Measurements from ENCODE around the gene RAB23.
A peak's percentile ranks its signal among the peaks of the same experiment; 100 is the strongest.

Gene RAB23

DNA sequence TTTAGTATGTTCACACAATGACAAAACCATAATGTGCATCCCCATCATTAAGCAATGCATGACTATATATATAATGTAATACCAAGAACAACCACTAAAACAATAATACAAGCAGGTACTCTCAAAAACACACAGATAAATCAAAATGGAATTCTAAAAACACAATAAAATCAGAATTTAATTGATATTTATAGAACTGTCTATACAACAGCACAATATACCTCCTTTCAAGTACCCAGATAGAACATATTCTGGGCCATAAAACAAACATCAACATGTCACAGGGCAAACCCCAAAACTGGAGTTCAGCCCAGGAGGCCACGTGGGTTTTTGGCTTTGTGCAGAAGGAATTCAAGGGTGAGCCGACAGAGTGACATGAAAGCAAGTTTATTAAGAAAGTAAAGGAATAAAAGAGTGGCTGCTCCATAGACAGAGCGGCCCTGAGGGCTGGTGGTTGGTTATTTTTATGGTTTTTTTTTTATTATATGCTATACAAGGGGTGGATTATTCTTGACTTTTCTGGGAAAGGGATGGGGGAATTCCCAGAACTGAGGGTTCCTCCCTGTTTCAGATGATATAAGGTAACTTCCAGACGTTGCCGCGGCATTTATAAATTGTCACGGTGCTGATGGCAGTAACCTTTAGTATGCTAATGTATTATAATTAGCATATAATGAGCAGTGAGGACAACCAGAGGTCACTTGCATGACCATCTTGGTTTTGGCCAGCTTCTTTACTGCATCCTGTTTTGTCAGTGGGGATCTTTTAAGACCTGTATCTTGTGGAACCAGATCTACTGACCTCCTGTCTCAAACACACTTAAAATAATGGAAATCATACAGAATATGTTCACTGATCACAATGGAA, 5.6 kb downstream of the RAB23 start:
- peaks cover 49% of the 10 kb centered on the region for H3K4me1 ChIP-seq (ENCODE audit: insufficient read depth, low read length, poor library complexity, severe bottlenecking)
- TF ChIP-seq, protein P1, sequence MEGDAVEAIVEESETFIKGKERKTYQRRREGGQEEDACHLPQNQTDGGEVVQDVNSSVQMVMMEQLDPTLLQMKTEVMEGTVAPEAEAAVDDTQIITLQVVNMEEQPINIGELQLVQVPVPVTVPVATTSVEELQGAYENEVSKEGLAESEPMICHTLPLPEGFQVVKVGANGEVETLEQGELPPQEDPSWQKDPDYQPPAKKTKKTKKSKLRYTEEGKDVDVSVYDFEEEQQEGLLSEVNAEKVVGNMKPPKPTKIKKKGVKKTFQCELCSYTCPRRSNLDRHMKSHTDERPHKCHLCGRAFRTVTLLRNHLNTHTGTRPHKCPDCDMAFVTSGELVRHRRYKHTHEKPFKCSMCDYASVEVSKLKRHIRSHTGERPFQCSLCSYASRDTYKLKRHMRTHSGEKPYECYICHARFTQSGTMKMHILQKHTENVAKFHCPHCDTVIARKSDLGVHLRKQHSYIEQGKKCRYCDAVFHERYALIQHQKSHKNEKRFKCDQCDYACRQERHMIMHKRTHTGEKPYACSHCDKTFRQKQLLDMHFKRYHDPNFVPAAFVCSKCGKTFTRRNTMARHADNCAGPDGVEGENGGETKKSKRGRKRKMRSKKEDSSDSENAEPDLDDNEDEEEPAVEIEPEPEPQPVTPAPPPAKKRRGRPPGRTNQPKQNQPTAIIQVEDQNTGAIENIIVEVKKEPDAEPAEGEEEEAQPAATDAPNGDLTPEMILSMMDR (conservative IDR thresholded peaks at IDR 0.05; ENCODE audit: low read length), result peak; percentile 51
- TF ChIP-seq EZH2phosphoT487 (IDR thresholded peaks at IDR 0.05; ENCODE audit: borderline replicate concordance), result no peak
- no peaks in the 10 kb centered on the region for H3K27me3 ChIP-seq (ENCODE audit: insufficient read depth, low read length, poor library complexity, severe bottlenecking)
- H3K36me3 ChIP-seq (ENCODE audit: insufficient read depth, low read length), result no peaks in the 10 kb centered on the region
- H4K20me1 ChIP-seq (ENCODE audit: insufficient read depth, low read length, poor library complexity, severe bottlenecking), result peaks cover 35% of the 10 kb centered on the region
- peaks cover 3% of the 10 kb centered on the region; the same call in 1 of the 2 replicates for H3K9me3 ChIP-seq (ENCODE audit: insufficient read depth, low read depth, low read length)
- no peaks in the 10 kb centered on the region for H3K9me2 ChIP-seq (replicated peaks; ENCODE audit: low read depth, low read length)
- H3K4me2 ChIP-seq (ENCODE audit: low read depth, low read length, poor library complexity, severe bottlenecking), result peak overlapping the region; percentile 83
- H3K79me2 ChIP-seq (ENCODE audit: insufficient read depth, low read length), result peaks cover 98% of the 10 kb centered on the region
- no peak overlapping the region for H2AFZ ChIP-seq (ENCODE audit: low read length)
- no peak overlapping the region for H3K4me3 ChIP-seq (ENCODE audit: low read length, poor library complexity, severe bottlenecking)
- H3K9ac ChIP-seq (ENCODE audit: low read depth, low read length, poor library complexity, severe bottlenecking), result no peak overlapping the region
- peaks cover 2% of the 10 kb centered on the region; the same call in 1 of the 2 replicates for H3F3A ChIP-seq (ENCODE audit: low read depth)

DNA sequence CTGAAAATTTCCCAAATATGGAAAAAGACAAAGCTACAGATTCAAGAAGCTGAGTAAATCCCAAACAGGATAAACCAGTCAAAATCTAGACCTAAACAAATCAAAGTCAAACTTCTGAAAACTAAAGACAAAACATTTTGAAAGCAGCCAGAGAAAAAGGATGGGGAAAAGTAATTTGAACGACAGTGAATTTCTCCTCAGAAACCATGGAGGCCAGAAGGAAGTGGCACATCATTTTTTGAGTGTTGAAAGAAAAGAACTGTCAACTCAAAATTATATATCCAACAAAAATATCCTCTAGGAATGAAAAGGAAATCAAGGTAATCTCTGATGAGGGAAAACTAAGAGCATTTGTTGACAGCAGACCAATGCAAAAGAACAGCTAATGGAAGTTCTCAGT, 6.8 kb downstream of the RAB23 start:
- Histone ChIP-seq H3K79me2 (ENCODE audit: insufficient read depth, low read length) (peaks cover 87% of the 10 kb centered on the region), H3K4me2 (ENCODE audit: low read depth, low read length, poor library complexity, severe bottlenecking) (no peak overlapping the region), H3K4me1 (ENCODE audit: insufficient read depth, low read length, poor library complexity, severe bottlenecking) (peaks cover 44% of the 10 kb centered on the region), H3K36me3 (ENCODE audit: insufficient read depth, low read length) (no peaks in the 10 kb centered on the region), H3K9me3 (ENCODE audit: insufficient read depth, low read depth, low read length) (0 out of 2 replicates have a peak, but pooled peaks cover under 1% of the 10 kb centered on the region), H3K4me3 (ENCODE audit: low read length, poor library complexity, severe bottlenecking) (no peak overlapping the region), H4K20me1 (ENCODE audit: insufficient read depth, low read length, poor library complexity, severe bottlenecking) (peaks cover 30% of the 10 kb centered on the region), H3K9me2 (replicated peaks; ENCODE audit: low read depth, low read length) (no peaks in the 10 kb centered on the region), H3F3A (ENCODE audit: low read depth) (peaks cover 2% of the 10 kb centered on the region; the same call in 1 of the 2 replicates), H3K27me3 (ENCODE audit: insufficient read depth, low read length, poor library complexity, severe bottlenecking) (no peaks in the 10 kb centered on the region), H3K9ac (ENCODE audit: low read depth, low read length, poor library complexity, severe bottlenecking) (no peak overlapping the region), H2AFZ (ENCODE audit: low read length) (no peak overlapping the region)
- TF ChIP-seq, protein P1 (conservative IDR thresholded peaks at IDR 0.05; ENCODE audit: low read length), result no peak
- TF ChIP-seq EZH2phosphoT487 (IDR thresholded peaks at IDR 0.05; ENCODE audit: borderline replicate concordance), result no peak

DNA sequence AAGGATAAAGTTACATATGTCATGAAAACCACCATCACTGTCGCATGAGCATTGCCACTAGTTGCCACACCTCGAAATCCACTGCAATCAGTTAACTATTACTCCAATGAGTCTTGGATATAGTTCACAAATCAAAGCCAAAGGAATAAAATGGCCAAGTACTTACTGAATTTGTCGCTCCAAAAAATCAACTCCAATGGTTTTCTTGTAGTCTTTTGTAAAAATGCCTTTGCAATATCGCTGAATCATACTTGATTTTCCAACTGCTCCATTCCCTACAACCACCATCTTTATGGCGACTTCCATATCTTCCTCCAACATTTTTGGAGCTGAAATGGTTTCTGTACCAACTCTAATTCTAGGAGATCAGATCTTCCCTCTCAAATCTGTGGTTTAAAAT, 12.0 kb downstream of the RAB23 start:
- Histone ChIP-seq H3K4me1 (ENCODE audit: insufficient read depth, low read length, poor library complexity, severe bottlenecking) (peaks cover 28% of the 10 kb centered on the region), H3K9me3 (ENCODE audit: insufficient read depth, low read depth, low read length) (no peaks in the 10 kb centered on the region), H3F3A (ENCODE audit: low read depth) (no peaks in the 10 kb centered on the region), H2AFZ (ENCODE audit: low read length) (no peak overlapping the region), H3K4me2 (ENCODE audit: low read depth, low read length, poor library complexity, severe bottlenecking) (no peak overlapping the region), H3K4me3 (ENCODE audit: low read length, poor library complexity, severe bottlenecking) (no peak overlapping the region), H3K27me3 (ENCODE audit: insufficient read depth, low read length, poor library complexity, severe bottlenecking) (no peaks in the 10 kb centered on the region), H4K20me1 (ENCODE audit: insufficient read depth, low read length, poor library complexity, severe bottlenecking) (peaks cover 8% of the 10 kb centered on the region), H3K36me3 (ENCODE audit: insufficient read depth, low read length) (peaks cover 5% of the 10 kb centered on the region; the same call in 1 of the 2 replicates), H3K9me2 (replicated peaks; ENCODE audit: low read depth, low read length) (no peaks in the 10 kb centered on the region), H3K9ac (ENCODE audit: low read depth, low read length, poor library complexity, severe bottlenecking) (no peak overlapping the region), H3K79me2 (ENCODE audit: insufficient read depth, low read length) (peaks cover 45% of the 10 kb centered on the region)
- no peak for TF ChIP-seq EZH2phosphoT487 (IDR thresholded peaks at IDR 0.05; ENCODE audit: borderline replicate concordance)
- TF ChIP-seq, protein P1 (conservative IDR thresholded peaks at IDR 0.05; ENCODE audit: low read length), result no peak

All from Loucy (cell line).